Kidney (tissue), 14 donors: Measurements from ENCODE around the gene ZFPL1. TPM values are rescaled to one million over a fixed set of nuclear protein-coding genes. Genes with fewer than 3 reads are reported as not detected.

Experiments used
- DNase-seq, 5 donors: peaks; one replicate each; pipeline ENCODE4 v3.0.0-alpha.2; 2013 to 2020
- FAIRE-seq: peaks from 2 replicates; lab custom pipeline; 2012; peaks lifted over from hg19 to GRCh38; lab: Jason Lieb, UNC
- H3K27ac ChIP-seq, 2 donors: one replicate each; pipeline ENCODE4 v1.7.0; 2013; ENCODE audit warnings: low read depth in 2 of 2, low read length in 2 of 2, inconsistent platforms in 1 of 2
- H3K27me3 ChIP-seq: one replicate; pipeline ENCODE4 v1.7.1; 2013; ENCODE audit warnings: low read length, inconsistent platforms; ENCODE audit not compliant: control insufficient read depth, insufficient read depth
- H3K36me3 ChIP-seq, 3 donors: one replicate each; pipeline versions ENCODE4 v1.7.0 to v1.7.1; 2013; ENCODE audit warnings: low read length in 3 of 3, control low read depth in 1 of 3, inconsistent platforms in 1 of 3; ENCODE audit not compliant: insufficient read depth in 3 of 3, control insufficient read depth in 2 of 3
- H3K4me1 ChIP-seq, 3 donors: one replicate each; pipeline versions ENCODE4 v1.7.0 to v1.7.1; 2013; ENCODE audit warnings: low read length in 3 of 3, inconsistent platforms in 1 of 3, low read depth in 1 of 3; ENCODE audit not compliant: control insufficient read depth in 2 of 3, insufficient read depth in 2 of 3
- H3K4me3 ChIP-seq, 3 donors: one replicate each; pipeline versions ENCODE4 v1.7.0 to v1.8.1; 2013; ENCODE audit warnings: low read length in 3 of 3, control low read depth in 1 of 3, inconsistent platforms in 1 of 3
- H3K9ac ChIP-seq, 3 donors: one replicate each; pipeline versions ENCODE4 v1.7.0 to v1.7.1; 2013; ENCODE audit warnings: low read length in 3 of 3, control low read depth in 1 of 3, inconsistent platforms in 1 of 3
- H3K9me3 ChIP-seq, 3 donors: one replicate each; pipeline versions ENCODE4 v1.7.0 to v1.7.1; 2013; ENCODE audit warnings: low read length in 3 of 3, control low read depth in 1 of 3, inconsistent platforms in 1 of 3; ENCODE audit not compliant: control insufficient read depth in 2 of 3, insufficient read depth in 1 of 3
- intact Hi-C: fragments of 100-400 bp; cut with DNase I; formaldehyde crosslinking; loops from one replicate; pipeline ENCODE4 v1.11.1; 2022
- polyA plus RNA-seq: library from polyadenylated mRNA; stranded (reverse); fragments of 350-450 nt; fragmentation: Illumina TruSeq; extraction: RNeasy Lipid Tissue Mini Kit (QIAGEN cat#74804); gene quantifications from one replicate; pipeline ENCODE4 v1.2.3, GENCODE V29; 2014; ENCODE audit warnings: low read depth, low replicate concordance; ENCODE audit not compliant: insufficient read depth
- total RNA-seq: library from RNA; stranded (reverse); fragmentation: NEBNext Ultra II Directional; extraction: Animal tissue kit (Norgen Biotek cat#: 25700); gene quantifications from one replicate; pipeline ENCODE4 v1.2.1, GENCODE V29; 2021
- TF ChIP-seq, protein P1 (sequence below): IDR thresholded peaks from 3 replicates; pipeline ENCODE4 v1.5.1; 2012; ENCODE audit warnings: mild to moderate bottlenecking, moderate library complexity, borderline replicate concordance; ENCODE audit not compliant: insufficient read depth; ENCODE audit errors: extremely low read depth
- donor health status: control.
- donor health status: control.
- donor health status: control.
- donor health status: control.
- donor health status: control.
- donor health status: DM: yes; HTN: yes; CAD: no.
- donor health status: Normal renal cell carcinoma (clear cell type).

Gene ZFPL1
- total and polyA plus RNA-seq, 2 donors from 2014 or later = 31.4 to 43.1 TPM

DNA sequence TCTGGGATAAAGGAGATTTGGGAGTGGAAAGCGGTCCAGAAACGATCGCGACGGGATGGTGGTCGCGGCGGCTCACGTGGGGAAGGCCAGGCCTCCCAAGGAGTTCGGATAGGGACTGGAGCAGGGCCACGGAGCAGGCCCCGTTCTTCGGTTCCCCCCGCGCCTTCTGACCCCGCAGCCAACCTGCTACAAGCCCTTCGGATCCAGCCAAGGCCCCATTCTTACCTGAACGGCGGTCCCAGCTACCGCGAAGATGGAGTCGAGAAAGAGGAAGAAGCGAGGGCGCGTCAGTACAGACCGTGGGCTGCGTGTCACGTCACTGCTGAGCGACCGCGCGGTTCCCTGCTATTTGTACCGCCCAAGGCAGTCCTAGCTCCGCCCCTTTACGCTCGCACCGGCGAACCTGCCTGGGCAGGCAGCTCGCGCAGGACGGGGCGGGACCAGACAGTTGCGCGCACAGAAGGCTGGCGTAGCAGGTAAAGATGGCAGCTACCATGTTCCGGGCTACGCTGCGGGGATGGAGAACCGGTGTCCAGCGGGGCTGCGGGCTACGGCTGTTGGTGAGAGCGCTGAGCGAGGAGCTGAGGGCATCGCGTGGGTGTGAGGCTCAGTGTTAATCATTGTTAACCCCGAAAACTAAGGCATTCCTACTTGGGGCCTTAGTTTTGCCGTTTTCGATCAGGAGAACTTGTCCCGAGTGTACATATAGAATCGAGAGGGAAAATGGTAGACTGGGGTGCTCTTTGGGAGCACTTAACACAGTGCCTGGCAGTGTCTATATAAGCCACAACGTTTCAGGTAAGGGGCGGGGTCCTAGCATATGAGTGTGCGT lies 38.1 kb downstream of the ZFPL1 start, which contains the start of the genes FAU and MRPL49:
Gene FAU (minus strand): TSS at position 270 of the 832 bp plus-strand sequence. CDS start 321 bp downstream, outside the sequence.
Gene MRPL49 (plus strand): TSS at position 457 of the 832 bp plus-strand sequence. CDS start 26 bp downstream, at position 483.
- TF ChIP-seq, protein P1, sequence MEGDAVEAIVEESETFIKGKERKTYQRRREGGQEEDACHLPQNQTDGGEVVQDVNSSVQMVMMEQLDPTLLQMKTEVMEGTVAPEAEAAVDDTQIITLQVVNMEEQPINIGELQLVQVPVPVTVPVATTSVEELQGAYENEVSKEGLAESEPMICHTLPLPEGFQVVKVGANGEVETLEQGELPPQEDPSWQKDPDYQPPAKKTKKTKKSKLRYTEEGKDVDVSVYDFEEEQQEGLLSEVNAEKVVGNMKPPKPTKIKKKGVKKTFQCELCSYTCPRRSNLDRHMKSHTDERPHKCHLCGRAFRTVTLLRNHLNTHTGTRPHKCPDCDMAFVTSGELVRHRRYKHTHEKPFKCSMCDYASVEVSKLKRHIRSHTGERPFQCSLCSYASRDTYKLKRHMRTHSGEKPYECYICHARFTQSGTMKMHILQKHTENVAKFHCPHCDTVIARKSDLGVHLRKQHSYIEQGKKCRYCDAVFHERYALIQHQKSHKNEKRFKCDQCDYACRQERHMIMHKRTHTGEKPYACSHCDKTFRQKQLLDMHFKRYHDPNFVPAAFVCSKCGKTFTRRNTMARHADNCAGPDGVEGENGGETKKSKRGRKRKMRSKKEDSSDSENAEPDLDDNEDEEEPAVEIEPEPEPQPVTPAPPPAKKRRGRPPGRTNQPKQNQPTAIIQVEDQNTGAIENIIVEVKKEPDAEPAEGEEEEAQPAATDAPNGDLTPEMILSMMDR = no peak
- Histone ChIP-seq H3K27me3 (no peaks in the 10 kb centered on the region), H3K4me3 (peak within 1 kb of the TSS; percentile 93 to 99 (median 98)), H3K4me1 (peaks cover 2 to 13% (median 11%) of the 10 kb centered on the region in 3 donors), H3K9ac (peak within 1 kb of the TSS; percentile 97 to 99 (median 99)), H3K9me3 (no peaks in the 10 kb centered on the region), H3K27ac (peak within 1 kb of the TSS; percentile 90 to 96), H3K36me3 (peaks cover 2 to 43% (median 23%) of the 10 kb centered on the region in 3 donors)
- DNase-seq (peak; percentile 98 to 99 (median 99)), FAIRE-seq (peak; percentile 67)
- intact Hi-C loops = no loop called here

DNA sequence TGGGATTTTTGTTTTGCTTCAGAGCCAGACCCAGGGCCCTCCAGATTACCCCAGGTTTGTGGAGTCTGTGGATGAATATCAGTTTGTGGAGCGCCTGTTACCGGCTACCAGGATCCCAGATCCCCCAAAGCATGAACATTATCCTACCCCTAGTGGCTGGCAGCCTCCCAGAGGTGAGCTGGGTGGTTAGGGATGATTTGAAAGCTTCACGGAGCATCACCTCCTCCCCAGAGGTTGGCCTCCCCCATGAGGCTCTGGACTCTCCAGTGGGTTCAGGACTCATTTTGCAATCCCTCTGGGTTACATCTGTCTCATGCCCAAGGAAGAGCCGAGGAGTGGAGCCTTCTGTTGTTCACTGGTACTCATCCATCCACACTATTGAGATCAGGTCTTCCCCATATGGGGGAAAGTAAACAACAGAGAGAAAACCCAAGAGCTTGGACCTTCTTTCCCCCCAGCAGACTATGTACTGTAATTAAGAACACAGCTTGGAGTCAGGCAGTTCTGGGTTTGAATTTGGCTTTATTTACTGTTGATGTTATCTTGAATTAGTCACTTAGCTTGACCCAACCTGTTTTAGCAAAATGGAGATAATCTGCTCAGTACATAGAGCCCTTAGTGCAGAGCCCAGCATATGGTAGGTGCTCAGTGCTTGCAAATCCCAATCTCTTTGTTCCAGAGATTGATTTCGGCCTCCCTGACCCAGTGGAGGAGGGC lies 40.6 kb downstream of the ZFPL1 start:
- FAIRE-seq (no peak), DNase-seq (peak in 2 of 5 donors; percentile 5 to 12)
- Histone ChIP-seq H3K9ac (no peak overlapping the region), H3K9me3 (no peaks in the 10 kb centered on the region), H3K27me3 (no peaks in the 10 kb centered on the region), H3K4me1 (peaks cover 2 to 13% (median 11%) of the 10 kb centered on the region in 3 donors), H3K4me3 (no peak overlapping the region), H3K36me3 (peaks cover 7 to 62% (median 28%) of the 10 kb centered on the region in 3 donors), H3K27ac (no peak overlapping the region)
- intact Hi-C loops = no loop called here
- TF ChIP-seq, protein P1 = no peak

DNA sequence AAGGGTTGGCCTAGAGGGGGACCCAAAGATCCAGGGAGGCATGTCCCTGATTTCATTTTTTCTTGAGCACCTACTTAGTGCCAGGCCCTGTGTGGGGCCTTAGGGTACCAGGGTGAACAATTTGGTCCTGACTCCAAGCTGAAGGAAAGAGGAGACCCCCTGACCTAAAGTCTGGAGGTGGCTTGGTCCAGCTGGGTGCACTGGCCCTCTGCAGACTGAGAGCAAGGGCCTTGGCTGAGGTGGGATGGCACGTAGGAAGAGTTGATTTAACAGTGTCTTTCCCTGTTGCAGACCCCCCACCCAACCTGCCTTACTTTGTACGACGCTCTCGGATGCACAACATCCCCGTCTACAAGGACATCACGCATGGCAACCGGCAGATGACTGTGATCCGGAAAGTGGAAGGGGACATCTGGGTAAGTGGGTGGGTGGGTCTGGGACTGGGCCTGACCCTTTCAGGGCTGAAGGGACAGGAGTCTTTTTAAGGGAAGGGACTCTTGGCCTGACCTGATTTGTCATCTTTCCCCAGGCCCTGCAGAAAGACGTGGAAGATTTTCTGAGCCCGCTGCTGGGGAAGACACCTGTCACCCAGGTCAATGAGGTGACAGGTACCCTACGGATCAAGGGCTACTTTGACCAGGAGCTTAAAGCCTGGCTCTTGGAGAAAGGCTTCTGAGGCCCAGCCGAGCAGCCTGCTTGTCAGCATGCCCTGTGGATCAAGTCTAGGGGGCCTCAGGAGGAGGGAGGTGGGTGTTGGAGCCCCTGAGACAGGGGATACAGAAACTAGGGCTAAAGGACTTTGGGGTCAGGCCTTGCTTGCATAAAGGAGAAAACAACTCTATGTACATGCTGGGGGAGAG lies 41.4 kb downstream of the ZFPL1 start:
- Histone ChIP-seq H3K4me1 (peaks cover 2 to 13% (median 11%) of the 10 kb centered on the region in 3 donors), H3K4me3 (no peak overlapping the region), H3K9ac (no peak overlapping the region), H3K27ac (no peak overlapping the region), H3K36me3 (peaks cover 7 to 63% (median 25%) of the 10 kb centered on the region in 3 donors), H3K9me3 (no peaks in the 10 kb centered on the region), H3K27me3 (no peaks in the 10 kb centered on the region)
- FAIRE-seq (no peak), DNase-seq (peak in 1 of 5 donors; percentile 4)
- TF ChIP-seq, protein P1 = no peak
- intact Hi-C loops = no loop called here
